Sigmoid colon (tissue), 7 donors: ENCODE data around the gene MRPS21. TPM values are rescaled to one million over a fixed set of nuclear protein-coding genes. Genes with fewer than 3 reads are reported as not detected.

Experiments
- DNase-seq: peaks from one replicate; pipeline ENCODE4 v3.0.0-alpha.2; 2019
- H3K27ac ChIP-seq, 4 donors: fragments of 200-600 bp; sonication (generic); one replicate each; pipeline ENCODE4 v1.5.1; 2016 to 2019; ENCODE audit warnings: mild to moderate bottlenecking in 1 of 4
- H3K27me3 ChIP-seq, 3 donors: fragments of 200-600 bp; sonication (generic); one replicate each; pipeline ENCODE4 v1.5.1; 2019; ENCODE audit warnings: mild to moderate bottlenecking in 1 of 3
- H3K36me3 ChIP-seq, 4 donors: fragments of 200-600 bp; sonication (generic); one replicate each; pipeline ENCODE4 v1.5.1; 2016 to 2019
- H3K4me1 ChIP-seq, 4 donors: fragments of 200-600 bp; sonication (generic); one replicate each; pipeline ENCODE4 v1.5.1; 2017 to 2019
- H3K4me3 ChIP-seq, 4 donors: fragments of 200-600 bp; sonication (generic); one replicate each; pipeline ENCODE4 v1.5.1; 2017 to 2019; ENCODE audit warnings: mild to moderate bottlenecking in 2 of 4, moderate library complexity in 1 of 4
- H3K9me3 ChIP-seq, 4 donors: fragments of 200-600 bp in 3 of 4; sonication (generic) in 3 of 4; one replicate each; pipeline versions ENCODE4 v1.5.1 to v1.6.1; 2013 to 2019
- EP300 ChIP-seq, 4 donors: sonication (generic); formaldehyde crosslinking; IDR thresholded peaks; one replicate each; pipeline ENCODE4 v1.6.1; 2017; ENCODE audit warnings: antibody characterized with exemption in 4 of 4
- POLR2A ChIP-seq, 2 donors: fragments of 450-650 bp; IDR thresholded peaks; one replicate each; pipeline ENCODE4 v1.6.1; 2016; ENCODE audit warnings: antibody characterized with exemption in 2 of 2, mild to moderate bottlenecking in 2 of 2, moderate library complexity in 2 of 2
- POLR2AphosphoS5 ChIP-seq, 4 donors: sonication (generic); formaldehyde crosslinking; IDR thresholded peaks; one replicate each; pipeline ENCODE4 v1.6.1; 2017; ENCODE audit warnings: antibody characterized with exemption in 4 of 4
- WGBS, 2 donors: extraction: QIAGEN DNeasy Blood & Tissue Kit; methylation state at CpG; one replicate each; pipeline ENCODE4 v1.1.7; 2013; 5-methylcytosine and 5-hydroxymethylcytosine counted together
- intact Hi-C: fragments of 100-400 bp; cut with DNase I; formaldehyde crosslinking; loops from one replicate; pipeline ENCODE4 v1.15.1; 2023
- polyA plus RNA-seq, 3 donors: library from polyadenylated mRNA; stranded (reverse); fragments of 200-250 nt; gene quantifications; one replicate each; pipeline ENCODE4 v1.2.3, GENCODE V29; 2013
- total RNA-seq, 4 donors: library from RNA; depleted of rRNA; stranded (reverse); fragments of >200 nt; gene quantifications; one replicate each; pipeline ENCODE4 v1.1.0, GENCODE V29; 2016
- TF ChIP-seq, protein P1 (sequence below), 4 experiments: fragments of 450-650 bp in 3 of 4; fragments of 200-600 bp in 1 of 4; IDR thresholded peaks; one replicate each; pipeline ENCODE4 v1.5.1; 2016 to 2019; ENCODE audit warnings: antibody characterized with exemption in 4 of 4, mild to moderate bottlenecking in 3 of 4, moderate library complexity in 2 of 4
- donor health status: healthy with polysubstance abuse.
- donor health status: Bipolar disorder and iron deficiency.
- donor health status: healthy.

The MRPS21 gene
- total and polyA plus RNA-seq, 7 donors, result 36.8 to 94.3 (median 64.3) TPM

DNA sequence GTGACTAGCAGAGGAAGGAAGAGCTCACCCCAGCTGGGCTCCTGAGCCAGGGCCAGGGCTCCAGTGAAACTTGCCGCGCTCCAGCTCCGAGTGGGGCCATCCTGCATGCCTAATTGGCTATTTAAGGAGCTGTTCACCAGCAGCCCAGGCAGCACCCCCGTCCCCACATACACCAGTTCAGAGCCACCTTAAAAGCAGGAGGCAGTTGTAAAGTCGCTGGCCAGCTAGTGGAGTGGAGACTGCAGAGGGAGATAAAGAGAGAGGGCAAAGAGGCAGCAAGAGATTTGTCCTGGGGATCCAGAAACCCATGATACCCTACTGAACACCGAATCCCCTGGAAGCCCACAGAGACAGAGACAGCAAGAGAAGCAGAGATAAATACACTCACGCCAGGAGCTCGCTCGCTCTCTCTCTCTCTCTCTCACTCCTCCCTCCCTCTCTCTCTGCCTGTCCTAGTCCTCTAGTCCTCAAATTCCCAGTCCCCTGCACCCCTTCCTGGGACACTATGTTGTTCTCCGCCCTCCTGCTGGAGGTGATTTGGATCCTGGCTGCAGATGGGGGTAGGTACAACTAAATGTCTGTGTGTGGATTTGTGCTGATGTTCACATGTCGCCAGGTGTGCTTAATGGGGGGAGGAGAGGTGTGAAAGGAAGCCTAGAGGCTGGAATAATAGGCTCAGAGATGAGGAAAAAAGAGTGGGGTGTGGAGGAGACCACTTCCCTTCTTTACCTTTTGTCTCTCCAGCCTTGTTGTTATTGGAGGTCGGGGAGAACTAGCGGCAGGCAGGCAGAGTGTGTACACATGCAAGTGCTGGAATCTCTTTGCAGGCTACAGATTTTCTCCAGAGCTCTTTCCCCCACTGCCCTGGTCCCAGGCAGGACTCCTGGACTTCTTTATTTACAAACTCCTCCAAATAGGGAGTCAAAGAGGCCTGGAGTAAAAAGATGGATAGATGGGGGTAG, 35.8 kb upstream of the MRPS21 start, which contains the start of gene CA14:
Gene CA14 (plus strand): TSS at position 151 of the 962 bp plus-strand sequence. CDS start 355 bp downstream, at position 506.
- intact Hi-C loops, result loop anchor here (5.0 kb wide), 1 partner anchor 64 kb away; the partner anchor contains the start of gene PRPF3

DNA sequence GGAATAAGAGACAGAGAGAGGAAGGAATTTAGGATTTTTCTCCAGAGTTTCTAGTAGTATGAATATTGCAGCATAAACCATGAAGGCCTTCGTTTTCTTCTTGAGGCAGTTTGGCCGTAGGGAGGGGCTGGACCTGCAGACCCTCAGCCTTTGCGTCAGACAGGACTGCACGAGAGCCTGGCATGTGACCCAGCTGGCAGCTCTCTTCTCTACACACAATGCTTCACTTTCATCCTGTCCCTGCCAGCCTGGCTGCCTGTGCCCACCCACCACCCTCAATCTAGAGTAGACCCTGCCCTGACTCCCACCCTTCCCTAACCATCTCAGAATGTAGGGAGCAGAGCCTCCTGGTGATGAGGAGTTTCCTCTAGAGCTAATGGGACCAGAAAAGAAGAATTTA, 34.4 kb upstream of the MRPS21 start:
- no peak for TF ChIP-seq POLR2A (IDR thresholded peaks at IDR 0.05)
- WGBS, 2 donors, result 23 to 75% methylated on average over 4 of the region's 4 CpGs
- DNase-seq, result peak; percentile 69
- intact Hi-C loops, result loop anchor here (5.0 kb wide), 1 partner anchor 63 kb away; the partner anchor contains the start of gene PRPF3
- H3K4me3 ChIP-seq, result no peak overlapping the region
- peaks cover 0 to 3% (median 2%) of the 10 kb centered on the region in 4 donors for H3K36me3 ChIP-seq
- no peaks in the 10 kb centered on the region for H3K9me3 ChIP-seq
- H3K27me3 ChIP-seq, result peaks cover 0 to 14% (median 0%) of the 10 kb centered on the region in 3 donors
- H3K27ac ChIP-seq, result peak overlapping the region; percentile 9 to 79 (median 74)
- peaks cover 0 to 42% (median 14%) of the 10 kb centered on the region in 4 donors for H3K4me1 ChIP-seq

More for the DNA sequence above, 35.8 kb upstream of the MRPS21 start, which contains the start of gene CA14:
- peaks cover 0 to 14% (median 0%) of the 10 kb centered on the region in 3 donors for H3K27me3 ChIP-seq
- no peak for TF ChIP-seq EP300 (IDR thresholded peaks at IDR 0.05)
- TF ChIP-seq, protein P1, sequence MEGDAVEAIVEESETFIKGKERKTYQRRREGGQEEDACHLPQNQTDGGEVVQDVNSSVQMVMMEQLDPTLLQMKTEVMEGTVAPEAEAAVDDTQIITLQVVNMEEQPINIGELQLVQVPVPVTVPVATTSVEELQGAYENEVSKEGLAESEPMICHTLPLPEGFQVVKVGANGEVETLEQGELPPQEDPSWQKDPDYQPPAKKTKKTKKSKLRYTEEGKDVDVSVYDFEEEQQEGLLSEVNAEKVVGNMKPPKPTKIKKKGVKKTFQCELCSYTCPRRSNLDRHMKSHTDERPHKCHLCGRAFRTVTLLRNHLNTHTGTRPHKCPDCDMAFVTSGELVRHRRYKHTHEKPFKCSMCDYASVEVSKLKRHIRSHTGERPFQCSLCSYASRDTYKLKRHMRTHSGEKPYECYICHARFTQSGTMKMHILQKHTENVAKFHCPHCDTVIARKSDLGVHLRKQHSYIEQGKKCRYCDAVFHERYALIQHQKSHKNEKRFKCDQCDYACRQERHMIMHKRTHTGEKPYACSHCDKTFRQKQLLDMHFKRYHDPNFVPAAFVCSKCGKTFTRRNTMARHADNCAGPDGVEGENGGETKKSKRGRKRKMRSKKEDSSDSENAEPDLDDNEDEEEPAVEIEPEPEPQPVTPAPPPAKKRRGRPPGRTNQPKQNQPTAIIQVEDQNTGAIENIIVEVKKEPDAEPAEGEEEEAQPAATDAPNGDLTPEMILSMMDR (IDR thresholded peaks at IDR 0.05), result no peak
- TF ChIP-seq POLR2A (IDR thresholded peaks at IDR 0.05), result no peak
- TF ChIP-seq POLR2AphosphoS5 (IDR thresholded peaks at IDR 0.05), result peak in 2 of 4 donors; percentile 19 to 66
- no peaks in the 10 kb centered on the region for H3K9me3 ChIP-seq
- H3K27ac ChIP-seq, result peak within 1 kb of the TSS; percentile 73 to 84 (median 78)
- DNase-seq, result peak; percentile 70
- H3K4me3 ChIP-seq, result peak within 1 kb of the TSS; percentile 3 to 28 (median 20)
- H3K36me3 ChIP-seq, result no peaks in the 10 kb centered on the region
- 49 to 77% methylated on average over 13 of the region's 13 CpGs for WGBS, 2 donors
- peaks cover 0 to 42% (median 14%) of the 10 kb centered on the region in 4 donors for H3K4me1 ChIP-seq

DNA sequence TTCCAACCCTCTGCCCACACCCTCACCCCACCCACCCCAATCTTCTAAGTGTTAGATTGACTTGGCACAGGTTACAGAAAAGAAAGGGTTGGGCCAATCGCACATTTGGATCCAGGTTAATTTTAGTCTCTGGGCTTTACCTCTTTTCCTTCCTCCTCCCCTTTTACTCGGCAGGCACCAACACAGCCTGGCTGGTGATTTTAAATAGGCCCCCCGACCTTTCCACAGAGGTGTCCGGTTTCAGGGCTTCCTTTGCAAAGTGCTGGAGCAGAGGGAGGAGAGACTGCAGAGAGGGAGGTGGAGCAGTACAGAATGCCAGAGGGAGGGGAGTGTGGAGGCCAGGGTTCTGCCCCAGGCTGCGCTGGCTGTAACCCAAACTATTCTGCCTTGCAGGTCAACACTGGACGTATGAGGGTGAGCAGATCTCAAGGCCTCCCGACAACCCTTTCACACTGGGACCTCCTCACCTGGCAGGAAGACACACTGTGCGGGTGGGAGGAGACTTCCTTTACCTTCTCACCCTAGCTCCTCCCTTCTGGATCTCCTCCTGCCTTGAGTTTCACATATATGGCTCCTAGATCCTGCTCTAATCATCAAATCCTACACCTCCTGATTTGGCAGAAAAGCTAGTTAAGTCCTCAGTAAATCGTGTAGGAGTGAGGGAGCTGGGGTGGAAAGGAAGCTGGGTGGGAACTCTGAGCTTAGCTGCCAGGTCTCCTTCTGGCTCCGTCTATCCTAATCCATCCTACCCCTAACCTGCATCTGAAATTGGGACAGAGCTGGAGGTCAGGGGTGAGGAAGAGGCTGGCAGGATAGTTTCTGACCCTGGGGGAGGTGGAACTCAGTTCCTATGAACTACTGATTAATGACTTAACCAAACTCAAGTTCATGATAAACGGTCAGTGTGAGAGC, 33.6 kb upstream of the MRPS21 start:
- Histone ChIP-seq H3K4me3 (no peak overlapping the region), H3K27ac (peak overlapping the region in 3 of 4 donors; percentile 73 to 79 (median 76)), H3K4me1 (peaks cover 0 to 42% (median 14%) of the 10 kb centered on the region in 4 donors), H3K9me3 (no peaks in the 10 kb centered on the region), H3K27me3 (peaks cover 0 to 14% (median 0%) of the 10 kb centered on the region in 3 donors), H3K36me3 (peaks cover 0 to 11% (median 9%) of the 10 kb centered on the region in 4 donors)
- DNase-seq, result peak; percentile 63
- intact Hi-C loops, result loop anchor here (5.0 kb wide), 1 partner anchor 62 kb away; the partner anchor contains the start of gene PRPF3
- TF ChIP-seq, protein P1 (IDR thresholded peaks at IDR 0.05), result no peak
- TF ChIP-seq POLR2AphosphoS5 (IDR thresholded peaks at IDR 0.05) (no peak), EP300 (IDR thresholded peaks at IDR 0.05) (no peak)
- WGBS, 2 donors, result 15 to 43% methylated on average over 11 of the region's 11 CpGs

DNA sequence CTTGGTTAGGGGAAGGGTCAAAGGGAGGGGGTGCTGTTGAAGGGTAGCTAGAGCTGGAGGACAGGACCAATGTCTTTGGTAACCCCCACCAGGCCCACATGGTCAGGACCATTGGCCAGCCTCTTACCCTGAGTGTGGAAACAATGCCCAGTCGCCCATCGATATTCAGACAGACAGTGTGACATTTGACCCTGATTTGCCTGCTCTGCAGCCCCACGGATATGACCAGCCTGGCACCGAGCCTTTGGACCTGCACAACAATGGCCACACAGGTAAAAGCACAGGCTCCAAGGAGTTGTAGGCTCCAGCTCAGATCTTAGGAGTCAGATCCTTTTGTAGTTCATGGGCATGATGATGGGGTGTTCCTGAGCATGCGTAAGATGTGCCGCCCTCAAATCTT, 32.3 kb upstream of the MRPS21 start:
- H3K27ac ChIP-seq, result no peak overlapping the region
- intact Hi-C loops, result no loop called here
- H3K4me3 ChIP-seq, result no peak overlapping the region
- H3K9me3 ChIP-seq, result no peaks in the 10 kb centered on the region
- peaks cover 0 to 34% (median 8%) of the 10 kb centered on the region in 4 donors for H3K4me1 ChIP-seq
- 87 to 94% methylated on average over 6 of the region's 6 CpGs for WGBS, 2 donors
- TF ChIP-seq EP300 (IDR thresholded peaks at IDR 0.05) (no peak), POLR2AphosphoS5 (IDR thresholded peaks at IDR 0.05) (no peak)
- H3K27me3 ChIP-seq, result peaks cover 0 to 14% (median 0%) of the 10 kb centered on the region in 3 donors
- H3K36me3 ChIP-seq, result peaks cover 9 to 24% (median 23%) of the 10 kb centered on the region in 4 donors
- DNase-seq, result peak; percentile 62
